K562 (cell line): ENCODE results near the gene ATXN7. TPM values are rescaled to one million over a fixed set of nuclear protein-coding genes. Genes with fewer than 3 reads are reported as not detected.

Experiments
- ATAC-seq: fragments of 200-7000 bp; cut with Tn5 transposase; 3 replicates; pipeline ENCODE4 v1.9.1; 2020; ENCODE audit warnings: moderate library complexity
- BruUV-seq: library from RNA; stranded (reverse); fragments of 400-500 nt; replicated peaks from 2 replicates; lab custom pipeline; 2021; lab: Mats Ljungman, UMichigan
- CTCF ChIA-PET: fragments of 300-600 bp; formaldehyde crosslinking; extraction: SDS; loops from one replicate; lab custom pipeline; 2021; ENCODE audit warnings: low intra/inter-chr PET ratio; lab: Yijun Ruan, JAX
- POLR2A ChIA-PET: fragments of 300-600, 350-650 bp; sonication (Branson Sonifier 250); formaldehyde crosslinking; extraction: SDS; loops from one replicate; lab custom pipeline; 2021; ENCODE audit warnings: antibody characterized with exemption, inconsistent platforms; lab: Yijun Ruan, JAX
- DNase-seq, 4 experiments: peaks; one replicate each; pipeline versions ENCODE4 v3.0.0 to v3.0.0-alpha.2; 2011 to 2018; ENCODE audit warnings: low spot score in 3 of 4, mixed read lengths in 3 of 4; ENCODE audit errors: extremely low read depth in 1 of 4
- FAIRE-seq: peaks from 2 replicates; lab custom pipeline; 2011; peaks lifted over from hg19 to GRCh38; lab: Jason Lieb, UNC
- H2AFZ ChIP-seq: 2 replicates; pipeline ENCODE4 v1.6.0; 2011; ENCODE audit warnings: low read depth, low read length, control low read depth, inconsistent platforms
- H3K27ac ChIP-seq: fragments of 200-600 bp; 3 replicates; pipeline ENCODE4 v1.8.0; 2011; ENCODE audit warnings: low read depth, mild to moderate bottlenecking, control low read depth, inconsistent platforms, low read length, moderate library complexity, mixed read lengths; ENCODE audit errors: extremely low read depth
- H3K27me3 ChIP-seq, 2 experiments: fragments of 300-600 bp in 1 of 2; 2 replicates in 1 of 2; 3 replicates in 1 of 2; pipeline versions ENCODE4 v1.6.0 to v1.8.0; 2011; ENCODE audit warnings: inconsistent platforms in 2 of 2, low read length in 2 of 2, mild to moderate bottlenecking in 1 of 2, mixed read lengths in 1 of 2, moderate library complexity in 1 of 2; ENCODE audit not compliant: control insufficient read depth in 2 of 2, insufficient read depth in 2 of 2
- H3K36me3 ChIP-seq: fragments of 300-600 bp; 3 replicates; pipeline ENCODE4 v1.8.0; 2011; ENCODE audit warnings: mild to moderate bottlenecking, low read length, inconsistent platforms; ENCODE audit not compliant: control insufficient read depth, insufficient read depth
- H3K4me1 ChIP-seq, 2 experiments: fragments of 200-600 bp in 1 of 2; replicated peaks in 1 of 2; 2 replicates in 1 of 2; 3 replicates in 1 of 2; pipeline versions ENCODE4 v1.5.1 to v1.8.0; 2011; ENCODE audit warnings: inconsistent platforms in 2 of 2, low read length in 2 of 2, mild to moderate bottlenecking in 1 of 2, mixed read lengths in 1 of 2, moderate library complexity in 1 of 2; ENCODE audit not compliant: control insufficient read depth in 2 of 2, insufficient read depth in 2 of 2
- H3K4me2 ChIP-seq: 2 replicates; pipeline ENCODE4 v1.6.1; 2011; ENCODE audit warnings: low read length, control low read depth, inconsistent platforms, mixed read lengths; ENCODE audit not compliant: insufficient read depth
- H3K4me3 ChIP-seq: fragments of 200-600 bp; sonication (generic), shearing (Covaris generic); 2 replicates; pipeline ENCODE4 v1.5.1; 2016; ENCODE audit warnings: control low read depth, inconsistent platforms
- H3K79me2 ChIP-seq: fragments of 200-600 bp; 3 replicates; pipeline ENCODE4 v1.8.0; 2011; ENCODE audit warnings: low read length, inconsistent platforms; ENCODE audit not compliant: control insufficient read depth, insufficient read depth
- H3K9ac ChIP-seq, 2 experiments: 2 replicates each; pipeline versions ENCODE4 v1.6.0 to v1.6.1; 2011; ENCODE audit warnings: low read depth in 2 of 2, low read length in 2 of 2, control low read depth in 1 of 2, inconsistent platforms in 1 of 2, mild to moderate bottlenecking in 1 of 2, mixed read lengths in 1 of 2; ENCODE audit not compliant: insufficient read depth in 1 of 2
- H3K9me1 ChIP-seq: one replicate; pipeline ENCODE4 v1.6.0; 2011; ENCODE audit warnings: inconsistent platforms, mild to moderate bottlenecking, low read length, moderate library complexity; ENCODE audit not compliant: control insufficient read depth, insufficient read depth
- H3K9me3 ChIP-seq: replicated peaks from 2 replicates; pipeline ENCODE4 v1.5.1; 2011; ENCODE audit warnings: low read depth, low read length, inconsistent platforms; ENCODE audit not compliant: control insufficient read depth, insufficient read depth
- H4K20me1 ChIP-seq: replicated peaks from 2 replicates; pipeline ENCODE4 v1.6.1; 2011; ENCODE audit warnings: low read length, inconsistent platforms, mixed read lengths; ENCODE audit not compliant: control insufficient read depth, insufficient read depth
- CTBP1 ChIP-seq: fragments of 450-650 bp; IDR thresholded peaks from 2 replicates; pipeline ENCODE4 v1.6.1; 2016; ENCODE audit warnings: borderline replicate concordance
- HCFC1 ChIP-seq: IDR thresholded peaks from 2 replicates; pipeline ENCODE4 v1.6.1; 2012; ENCODE audit warnings: low read depth, low read length, improper control_type of control experiment
- KHSRP ChIP-seq: fragments of 450-650 bp; IDR thresholded peaks from 2 replicates; pipeline ENCODE4 v1.6.1; 2017
- RBM22 ChIP-seq: fragments of 200-400 bp; formaldehyde crosslinking; IDR thresholded peaks from 2 replicates; pipeline ENCODE4 v1.6.1; 2018; ENCODE audit warnings: low read length, low read depth; ENCODE audit not compliant: poor library complexity, severe bottlenecking
- RREB1 ChIP-seq: fragments of 250-450 bp; sonication (Bioruptor Pico); IDR thresholded peaks from 2 replicates; pipeline ENCODE4 v1.4.0; 2020
- SAFB ChIP-seq: fragments of 200-400 bp; formaldehyde crosslinking; IDR thresholded peaks from 2 replicates; pipeline ENCODE4 v1.6.1; 2017; ENCODE audit warnings: low read depth, low read length, borderline replicate concordance
- SAFB2 ChIP-seq: fragments of 200-400 bp; formaldehyde crosslinking; IDR thresholded peaks from 2 replicates; pipeline ENCODE4 v1.6.1; 2018; ENCODE audit warnings: borderline replicate concordance, low read length, low read depth, moderate library complexity; ENCODE audit not compliant: severe bottlenecking
- ZNF592 ChIP-seq: fragments of 450-650 bp; IDR thresholded peaks from 2 replicates; pipeline ENCODE4 v1.6.1; 2017; ENCODE audit warnings: antibody characterized with exemption, mild to moderate bottlenecking
- WGBS: fragments of 100-300 bp; shearing (Covaris generic); methylation state at CpG from one replicate; pipeline ENCODE4 v1.1.6; 2016; ENCODE audit warnings: low coverage, mixed read lengths; ENCODE audit not compliant: insufficient coverage; ENCODE audit errors: missing lambda C conversion rate; 5-methylcytosine and 5-hydroxymethylcytosine counted together
- in situ Hi-C: fragments of 300-500 bp; cut with MboI; formaldehyde crosslinking; loops from 4 replicates; pipeline ENCODE4 v1.15.0; 2018; ENCODE audit warnings: inconsistent platforms, mixed read lengths
- intact Hi-C: fragments of 100-400 bp; cut with micrococcal nuclease; formaldehyde crosslinking; loops from 2 replicates; pipeline ENCODE4 v1.14.2; 2022
- polyA plus RNA-seq, 8 experiments: library from polyadenylated mRNA; depleted of rRNA in 4 of 8; stranded (reverse) in 5 of 8; unstranded in 3 of 8; fragments of >200 nt; fragmentation: Nextera tagmentation in 2 of 8; fragmentation: Illumina TruSeq in 1 of 8; extraction: Ambion mirVana in 2 of 8; extraction: Trizol in 1 of 8; gene quantifications; 2 replicates each; pipeline versions ENCODE4 v1.2.1 to v1.2.3, GENCODE V29; 2011 to 2014; ENCODE audit warnings: inconsistent platforms in 1 of 8, missing spikeins in 1 of 8
- total RNA-seq, 7 experiments: library from RNA; depleted of rRNA in 6 of 7; stranded (reverse); fragments of >200 nt in 6 of 7; fragmentation: Illumina TruSeq in 2 of 7; extraction: Trizol in 2 of 7; gene quantifications; 2 replicates each; pipeline versions ENCODE4 v1.2.1 to v1.2.3, GENCODE V29; 2011 to 2021; ENCODE audit warnings: low replicate concordance in 1 of 7
- TF ChIP-seq, protein P1 (sequence below): conservative IDR thresholded peaks from 2 replicates; pipeline ENCODE4 v1.6.1; 2011; ENCODE audit warnings: low read depth, mild to moderate bottlenecking, low read length; ENCODE audit not compliant: control insufficient read depth

The ATXN7 gene
- total and polyA plus RNA-seq, 9 of the 15 experiments (the other 6 are each of a cell fraction or from before 2014, with no cell fraction given) = 0.41 to 9.2 (median 6.7) TPM

GRCh38 chr3:64027658-64028057 lies 164.0 kb downstream of the ATXN7 start:
- H3K9me1 ChIP-seq = no peaks in the 10 kb centered on the region
- peaks cover 7% of the 10 kb centered on the region for H3K79me2 ChIP-seq
- in situ Hi-C loops = loop anchor here (5.0 kb wide), 1 partner anchor 455 kb away; no protein-coding TSS in a partner anchor
- no peak overlapping the region for H3K27ac ChIP-seq
- 7% methylated on average over 8 of the region's 8 CpGs for WGBS
- H3K27me3 ChIP-seq = no peaks in the 10 kb centered on the region
- H3K4me2 ChIP-seq = no peak overlapping the region
- H4K20me1 ChIP-seq = no peaks in the 10 kb centered on the region
- no TSS peak for BruUV-seq
- no peaks in the 10 kb centered on the region for H3K36me3 ChIP-seq
- H3K4me1 ChIP-seq = peaks cover 0 to 3% of the 10 kb centered on the region in 2 experiments; a peak in 2 of 5 replicates
- H3K9ac ChIP-seq = no peak overlapping the region
- ChIA-PET CTCF (no interaction called here), POLR2A (no interaction called here)
- no peaks in the 10 kb centered on the region for H3K9me3 ChIP-seq
- H3K4me3 ChIP-seq = no peak overlapping the region
- no peak overlapping the region for H2AFZ ChIP-seq
- intact Hi-C loops = no loop called here
- no peak for ATAC-seq
- DNase-seq = no peak
- FAIRE-seq = no peak
- TF ChIP-seq RREB1 (CRISPR knock-in tag) (no peak), KHSRP (no peak), HCFC1 (no peak), ZNF592 (no peak), SAFB (no peak), SAFB2 (no peak), CTBP1 (no peak), RBM22 (no peak)
- TF ChIP-seq, protein P1, sequence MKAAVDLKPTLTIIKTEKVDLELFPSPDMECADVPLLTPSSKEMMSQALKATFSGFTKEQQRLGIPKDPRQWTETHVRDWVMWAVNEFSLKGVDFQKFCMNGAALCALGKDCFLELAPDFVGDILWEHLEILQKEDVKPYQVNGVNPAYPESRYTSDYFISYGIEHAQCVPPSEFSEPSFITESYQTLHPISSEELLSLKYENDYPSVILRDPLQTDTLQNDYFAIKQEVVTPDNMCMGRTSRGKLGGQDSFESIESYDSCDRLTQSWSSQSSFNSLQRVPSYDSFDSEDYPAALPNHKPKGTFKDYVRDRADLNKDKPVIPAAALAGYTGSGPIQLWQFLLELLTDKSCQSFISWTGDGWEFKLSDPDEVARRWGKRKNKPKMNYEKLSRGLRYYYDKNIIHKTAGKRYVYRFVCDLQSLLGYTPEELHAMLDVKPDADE = no peak
